WTC11 (cell line): ENCODE measurements around the gene PGPEP1. TPM values are rescaled to one million over a fixed set of nuclear protein-coding genes. Genes with fewer than 3 reads are reported as not detected.

ENCODE experiments used
- ATAC-seq: fragments of 200-7000 bp; cut with Tn5 transposase; 2 replicates; pipeline ENCODE4 v1.10.0; 2021; ENCODE audit warnings: mild to moderate bottlenecking, moderate library complexity
- CTCF ChIA-PET: fragments of 300-600 bp; sonication (Branson Sonifier 250); formaldehyde crosslinking; loops from one replicate; lab custom pipeline; 2021; ENCODE audit warnings: antibody characterized with exemption; lab: Charles Lee
- POLR2A ChIA-PET: fragments of 350-600 bp; sonication (Branson Sonifier 250); formaldehyde crosslinking; loops from one replicate; lab custom pipeline; 2021; ENCODE audit warnings: antibody characterized with exemption; lab: Charles Lee
- DNase-seq: peaks from one replicate; pipeline ENCODE4 v3.0.0; 2021; ENCODE audit warnings: low spot score
- H3K27ac Mint-ChIP-seq: 2 replicates; pipeline ENCODE4 v1.8.0; 2021; ENCODE audit warnings: mixed read lengths
- H3K27me3 Mint-ChIP-seq: 2 replicates; pipeline ENCODE4 v1.8.0; 2021; ENCODE audit warnings: low read depth, mild to moderate bottlenecking, moderate library complexity, mixed read lengths
- H3K36me3 Mint-ChIP-seq: 2 replicates; pipeline ENCODE4 v1.8.0; 2021; ENCODE audit warnings: mixed read lengths
- H3K4me1 Mint-ChIP-seq: 2 replicates; pipeline ENCODE4 v1.8.0; 2022; ENCODE audit warnings: mixed read lengths
- H3K4me3 Mint-ChIP-seq: 2 replicates; pipeline ENCODE4 v1.8.0; 2021; ENCODE audit warnings: mild to moderate bottlenecking, moderate library complexity, mixed read lengths
- H3K9me3 Mint-ChIP-seq: 2 replicates; pipeline ENCODE4 v1.8.0; 2021; ENCODE audit warnings: mixed read lengths
- ESRRA ChIP-seq: sonication (generic); formaldehyde crosslinking; IDR thresholded peaks from 2 replicates; pipeline ENCODE4 v1.8.1; 2022; ENCODE audit warnings: mild to moderate bottlenecking, missing genetic modification reagents, borderline replicate concordance
- ETV6 ChIP-seq: sonication (generic); formaldehyde crosslinking; IDR thresholded peaks from 2 replicates; pipeline ENCODE4 v1.8.1; 2022; ENCODE audit warnings: mild to moderate bottlenecking, missing genetic modification reagents
- FOXK1 ChIP-seq: sonication (generic); formaldehyde crosslinking; IDR thresholded peaks from 2 replicates; pipeline ENCODE4 v1.8.0; 2022; ENCODE audit warnings: mild to moderate bottlenecking, moderate library complexity, missing genetic modification reagents
- FOXP4 ChIP-seq: sonication (generic); formaldehyde crosslinking; IDR thresholded peaks from 2 replicates; pipeline ENCODE4 v1.8.0; 2022; ENCODE audit warnings: mild to moderate bottlenecking, missing genetic modification reagents
- GABPB1 ChIP-seq: sonication (generic); formaldehyde crosslinking; IDR thresholded peaks from 2 replicates; pipeline ENCODE4 v1.8.1; 2023; ENCODE audit warnings: mild to moderate bottlenecking, missing genetic modification reagents
- GTF2I ChIP-seq: fragments of 250-450 bp; sonication (Bioruptor Pico); conservative IDR thresholded peaks from 2 replicates; pipeline ENCODE4 v1.4.0; 2021; ENCODE audit warnings: mild to moderate bottlenecking
- IRF1 ChIP-seq: sonication (generic); formaldehyde crosslinking; IDR thresholded peaks from 2 replicates; pipeline ENCODE4 v1.8.0; 2023; ENCODE audit warnings: missing genetic modification reagents
- IRF2 ChIP-seq: sonication (generic); formaldehyde crosslinking; IDR thresholded peaks from 2 replicates; pipeline ENCODE4 v1.8.0; 2022; ENCODE audit warnings: low read depth, missing genetic modification reagents, borderline replicate concordance
- SP1 ChIP-seq: sonication (generic); formaldehyde crosslinking; conservative IDR thresholded peaks from 2 replicates; pipeline ENCODE4 v1.8.1; 2022; ENCODE audit warnings: missing genetic modification reagents
- STAT6 ChIP-seq: sonication (generic); formaldehyde crosslinking; conservative IDR thresholded peaks from 2 replicates; pipeline ENCODE4 v1.8.1; 2023; ENCODE audit warnings: mild to moderate bottlenecking, low read depth, missing genetic modification reagents, moderate library complexity
- TEAD1 ChIP-seq: sonication (generic); formaldehyde crosslinking; IDR thresholded peaks from 2 replicates; pipeline ENCODE4 v1.8.0; 2022; ENCODE audit warnings: mild to moderate bottlenecking, missing genetic modification reagents
- total RNA-seq: library from RNA; stranded (reverse); gene quantifications from 3 replicates; pipeline ENCODE4 v1.2.3, GENCODE V29; 2021
- TF ChIP-seq, protein P1 (sequence below): sonication (generic); formaldehyde crosslinking; IDR thresholded peaks from 2 replicates; pipeline ENCODE4 v1.8.0; 2022; ENCODE audit warnings: missing genetic modification reagents
- TF ChIP-seq, protein P2 (sequence below): sonication (generic); formaldehyde crosslinking; IDR thresholded peaks from 2 replicates; pipeline ENCODE4 v1.8.0; 2023; ENCODE audit warnings: missing genetic modification reagents, mild to moderate bottlenecking, borderline replicate concordance
- TF ChIP-seq, protein P3 (sequence below): sonication (generic); formaldehyde crosslinking; IDR thresholded peaks from 2 replicates; pipeline ENCODE4 v1.8.1; 2022; ENCODE audit warnings: mild to moderate bottlenecking, moderate library complexity, missing genetic modification reagents
- TF ChIP-seq, protein P4 (sequence below): sonication (generic); formaldehyde crosslinking; IDR thresholded peaks from 2 replicates; pipeline ENCODE4 v1.8.0; 2022; ENCODE audit warnings: mild to moderate bottlenecking, missing genetic modification reagents

Gene PGPEP1
- total RNA-seq, 1 experiment from 2014 or later: 68.1 TPM

- CTCF ChIA-PET: interaction anchor here (0.6 to 9.7 kb wide), 20 partner anchors 20 to 304 kb away, joined by 3 to 94 read pairs (median 6); partner anchors contain the start of genes GDF15 and PGPEP1
- Mint-ChIP-seq H3K27me3 (peaks cover 34% of the 10 kb centered on the region), H3K4me1 (peaks cover 27% of the 10 kb centered on the region), H3K36me3 (no peaks in the 10 kb centered on the region), H3K9me3 (no peaks in the 10 kb centered on the region), H3K4me3 (peak overlapping the region; percentile 80), H3K27ac (peak overlapping the region; percentile 79; the same call in 1 of the 2 replicates)
- POLR2A ChIA-PET: interaction anchor here (0.5 to 3.0 kb wide), 9 partner anchors 15 to 185 kb away, joined by 3 to 13 read pairs (median 5); partner anchors contain the start of gene JUND
- TF ChIP-seq, protein P1, sequence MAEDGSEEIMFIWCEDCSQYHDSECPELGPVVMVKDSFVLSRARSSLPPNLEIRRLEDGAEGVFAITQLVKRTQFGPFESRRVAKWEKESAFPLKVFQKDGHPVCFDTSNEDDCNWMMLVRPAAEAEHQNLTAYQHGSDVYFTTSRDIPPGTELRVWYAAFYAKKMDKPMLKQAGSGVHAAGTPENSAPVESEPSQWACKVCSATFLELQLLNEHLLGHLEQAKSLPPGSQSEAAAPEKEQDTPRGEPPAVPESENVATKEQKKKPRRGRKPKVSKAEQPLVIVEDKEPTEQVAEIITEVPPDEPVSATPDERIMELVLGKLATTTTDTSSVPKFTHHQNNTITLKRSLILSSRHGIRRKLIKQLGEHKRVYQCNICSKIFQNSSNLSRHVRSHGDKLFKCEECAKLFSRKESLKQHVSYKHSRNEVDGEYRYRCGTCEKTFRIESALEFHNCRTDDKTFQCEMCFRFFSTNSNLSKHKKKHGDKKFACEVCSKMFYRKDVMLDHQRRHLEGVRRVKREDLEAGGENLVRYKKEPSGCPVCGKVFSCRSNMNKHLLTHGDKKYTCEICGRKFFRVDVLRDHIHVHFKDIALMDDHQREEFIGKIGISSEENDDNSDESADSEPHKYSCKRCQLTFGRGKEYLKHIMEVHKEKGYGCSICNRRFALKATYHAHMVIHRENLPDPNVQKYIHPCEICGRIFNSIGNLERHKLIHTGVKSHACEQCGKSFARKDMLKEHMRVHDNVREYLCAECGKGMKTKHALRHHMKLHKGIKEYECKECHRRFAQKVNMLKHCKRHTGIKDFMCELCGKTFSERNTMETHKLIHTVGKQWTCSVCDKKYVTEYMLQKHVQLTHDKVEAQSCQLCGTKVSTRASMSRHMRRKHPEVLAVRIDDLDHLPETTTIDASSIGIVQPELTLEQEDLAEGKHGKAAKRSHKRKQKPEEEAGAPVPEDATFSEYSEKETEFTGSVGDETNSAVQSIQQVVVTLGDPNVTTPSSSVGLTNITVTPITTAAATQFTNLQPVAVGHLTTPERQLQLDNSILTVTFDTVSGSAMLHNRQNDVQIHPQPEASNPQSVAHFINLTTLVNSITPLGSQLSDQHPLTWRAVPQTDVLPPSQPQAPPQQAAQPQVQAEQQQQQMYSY (CRISPR knock-in tag): no peak
- TF ChIP-seq FOXK1 (CRISPR knock-in tag) (0 out of 2 replicates have a peak, but pooled peaks have one; percentile 13), ESRRA (CRISPR knock-in tag) (0 out of 2 replicates have a peak, but pooled peaks have one; percentile 50), SP1 (CRISPR knock-in tag) (peak; percentile 73; the same call in 1 of the 2 replicates), FOXP4 (CRISPR knock-in tag) (peak; percentile 68; the same call in 1 of the 2 replicates), ETV6 (CRISPR knock-in tag) (peak; percentile 97), IRF1 (CRISPR knock-in tag) (no peak), IRF2 (CRISPR knock-in tag) (no peak), GTF2I (peak; percentile 95), TEAD1 (CRISPR knock-in tag) (0 out of 2 replicates have a peak, but pooled peaks have one; percentile 43), GABPB1 (CRISPR knock-in tag) (peak; percentile 59), STAT6 (CRISPR knock-in tag) (no peak)
- TF ChIP-seq, protein P2, sequence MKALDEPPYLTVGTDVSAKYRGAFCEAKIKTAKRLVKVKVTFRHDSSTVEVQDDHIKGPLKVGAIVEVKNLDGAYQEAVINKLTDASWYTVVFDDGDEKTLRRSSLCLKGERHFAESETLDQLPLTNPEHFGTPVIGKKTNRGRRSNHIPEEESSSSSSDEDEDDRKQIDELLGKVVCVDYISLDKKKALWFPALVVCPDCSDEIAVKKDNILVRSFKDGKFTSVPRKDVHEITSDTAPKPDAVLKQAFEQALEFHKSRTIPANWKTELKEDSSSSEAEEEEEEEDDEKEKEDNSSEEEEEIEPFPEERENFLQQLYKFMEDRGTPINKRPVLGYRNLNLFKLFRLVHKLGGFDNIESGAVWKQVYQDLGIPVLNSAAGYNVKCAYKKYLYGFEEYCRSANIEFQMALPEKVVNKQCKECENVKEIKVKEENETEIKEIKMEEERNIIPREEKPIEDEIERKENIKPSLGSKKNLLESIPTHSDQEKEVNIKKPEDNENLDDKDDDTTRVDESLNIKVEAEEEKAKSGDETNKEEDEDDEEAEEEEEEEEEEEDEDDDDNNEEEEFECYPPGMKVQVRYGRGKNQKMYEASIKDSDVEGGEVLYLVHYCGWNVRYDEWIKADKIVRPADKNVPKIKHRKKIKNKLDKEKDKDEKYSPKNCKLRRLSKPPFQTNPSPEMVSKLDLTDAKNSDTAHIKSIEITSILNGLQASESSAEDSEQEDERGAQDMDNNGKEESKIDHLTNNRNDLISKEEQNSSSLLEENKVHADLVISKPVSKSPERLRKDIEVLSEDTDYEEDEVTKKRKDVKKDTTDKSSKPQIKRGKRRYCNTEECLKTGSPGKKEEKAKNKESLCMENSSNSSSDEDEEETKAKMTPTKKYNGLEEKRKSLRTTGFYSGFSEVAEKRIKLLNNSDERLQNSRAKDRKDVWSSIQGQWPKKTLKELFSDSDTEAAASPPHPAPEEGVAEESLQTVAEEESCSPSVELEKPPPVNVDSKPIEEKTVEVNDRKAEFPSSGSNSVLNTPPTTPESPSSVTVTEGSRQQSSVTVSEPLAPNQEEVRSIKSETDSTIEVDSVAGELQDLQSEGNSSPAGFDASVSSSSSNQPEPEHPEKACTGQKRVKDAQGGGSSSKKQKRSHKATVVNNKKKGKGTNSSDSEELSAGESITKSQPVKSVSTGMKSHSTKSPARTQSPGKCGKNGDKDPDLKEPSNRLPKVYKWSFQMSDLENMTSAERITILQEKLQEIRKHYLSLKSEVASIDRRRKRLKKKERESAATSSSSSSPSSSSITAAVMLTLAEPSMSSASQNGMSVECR (CRISPR knock-in tag): peak; percentile 84; the same call in 1 of the 2 replicates
- TF ChIP-seq, protein P3, sequence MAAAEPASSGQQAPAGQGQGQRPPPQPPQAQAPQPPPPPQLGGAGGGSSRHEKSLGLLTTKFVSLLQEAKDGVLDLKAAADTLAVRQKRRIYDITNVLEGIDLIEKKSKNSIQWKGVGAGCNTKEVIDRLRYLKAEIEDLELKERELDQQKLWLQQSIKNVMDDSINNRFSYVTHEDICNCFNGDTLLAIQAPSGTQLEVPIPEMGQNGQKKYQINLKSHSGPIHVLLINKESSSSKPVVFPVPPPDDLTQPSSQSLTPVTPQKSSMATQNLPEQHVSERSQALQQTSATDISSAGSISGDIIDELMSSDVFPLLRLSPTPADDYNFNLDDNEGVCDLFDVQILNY (CRISPR knock-in tag): peak; percentile 59; the same call in 1 of the 2 replicates
- TF ChIP-seq, protein P4, sequence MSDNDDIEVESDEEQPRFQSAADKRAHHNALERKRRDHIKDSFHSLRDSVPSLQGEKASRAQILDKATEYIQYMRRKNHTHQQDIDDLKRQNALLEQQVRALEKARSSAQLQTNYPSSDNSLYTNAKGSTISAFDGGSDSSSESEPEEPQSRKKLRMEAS (CRISPR knock-in tag): peak; percentile 51; the same call in 1 of the 2 replicates
- peak; percentile 85 for DNase-seq
- ATAC-seq: peak; percentile 46
Observed at GRCh38 chr19:18417250-18418028, 77.0 kb downstream of the PGPEP1 start.
